ENCODE results near the gene LMBR1. TPM values are rescaled to one million over a fixed set of nuclear protein-coding genes. Genes with fewer than 3 reads are reported as not detected.

Gene LMBR1
- total and polyA plus RNA-seq, 3 donors from 2014 or later: 73.3 to 219 (median 218) TPM

DNA sequence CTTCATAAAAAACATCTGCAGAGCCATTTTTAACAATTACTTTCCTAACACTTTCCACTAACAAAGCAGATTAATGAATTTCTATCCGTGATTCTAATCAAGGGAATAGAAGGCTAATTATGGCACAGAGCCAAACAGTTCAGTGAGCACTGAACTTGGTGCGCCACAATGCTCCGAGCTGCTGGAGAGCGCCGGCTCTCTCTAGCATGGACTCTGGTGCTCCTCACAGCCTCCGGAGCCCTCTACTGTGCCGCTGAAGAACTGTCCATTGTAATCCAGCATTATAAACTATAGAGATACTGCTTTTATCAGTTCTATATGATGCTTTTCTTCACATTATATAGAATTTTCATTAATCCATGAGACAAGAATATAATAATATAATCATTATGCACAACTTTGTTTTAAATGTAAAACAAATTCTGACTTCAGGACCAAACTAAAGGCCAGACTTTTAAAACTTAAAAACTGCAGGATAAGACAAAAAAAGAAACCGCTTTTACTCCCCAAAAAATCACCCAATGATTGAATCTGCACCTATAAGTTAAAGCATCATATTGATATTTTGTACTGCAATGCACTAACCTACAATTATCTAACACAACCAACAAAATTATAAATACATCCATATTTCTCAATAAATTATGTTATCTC is 128.8 kb downstream of the LMBR1 start:
- H3K9me3 ChIP-seq: no peaks in the 10 kb centered on the region
- TF ChIP-seq, protein P1, sequence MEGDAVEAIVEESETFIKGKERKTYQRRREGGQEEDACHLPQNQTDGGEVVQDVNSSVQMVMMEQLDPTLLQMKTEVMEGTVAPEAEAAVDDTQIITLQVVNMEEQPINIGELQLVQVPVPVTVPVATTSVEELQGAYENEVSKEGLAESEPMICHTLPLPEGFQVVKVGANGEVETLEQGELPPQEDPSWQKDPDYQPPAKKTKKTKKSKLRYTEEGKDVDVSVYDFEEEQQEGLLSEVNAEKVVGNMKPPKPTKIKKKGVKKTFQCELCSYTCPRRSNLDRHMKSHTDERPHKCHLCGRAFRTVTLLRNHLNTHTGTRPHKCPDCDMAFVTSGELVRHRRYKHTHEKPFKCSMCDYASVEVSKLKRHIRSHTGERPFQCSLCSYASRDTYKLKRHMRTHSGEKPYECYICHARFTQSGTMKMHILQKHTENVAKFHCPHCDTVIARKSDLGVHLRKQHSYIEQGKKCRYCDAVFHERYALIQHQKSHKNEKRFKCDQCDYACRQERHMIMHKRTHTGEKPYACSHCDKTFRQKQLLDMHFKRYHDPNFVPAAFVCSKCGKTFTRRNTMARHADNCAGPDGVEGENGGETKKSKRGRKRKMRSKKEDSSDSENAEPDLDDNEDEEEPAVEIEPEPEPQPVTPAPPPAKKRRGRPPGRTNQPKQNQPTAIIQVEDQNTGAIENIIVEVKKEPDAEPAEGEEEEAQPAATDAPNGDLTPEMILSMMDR (IDR thresholded peaks at IDR 0.05): peak in 2 of 3 experiments; percentile 12 to 22
- TF ChIP-seq POLR2A (IDR thresholded peaks at IDR 0.05): no peak
- WGBS, 2 donors: 35 to 38% methylated on average over 8 of the region's 8 CpGs
- DNase-seq: peak; percentile 86
- no peak overlapping the region for H3K4me3 ChIP-seq
- H3K27me3 ChIP-seq: no peaks in the 10 kb centered on the region
- no peak overlapping the region for H3K27ac ChIP-seq
- no peaks in the 10 kb centered on the region for H3K36me3 ChIP-seq (ENCODE audit: low read depth, missing control alignments)
- H3K4me1 ChIP-seq: no peaks in the 10 kb centered on the region
- intact Hi-C loops (cut with DNase I; ENCODE audit: low total_unique reads): no loop called here

DNA sequence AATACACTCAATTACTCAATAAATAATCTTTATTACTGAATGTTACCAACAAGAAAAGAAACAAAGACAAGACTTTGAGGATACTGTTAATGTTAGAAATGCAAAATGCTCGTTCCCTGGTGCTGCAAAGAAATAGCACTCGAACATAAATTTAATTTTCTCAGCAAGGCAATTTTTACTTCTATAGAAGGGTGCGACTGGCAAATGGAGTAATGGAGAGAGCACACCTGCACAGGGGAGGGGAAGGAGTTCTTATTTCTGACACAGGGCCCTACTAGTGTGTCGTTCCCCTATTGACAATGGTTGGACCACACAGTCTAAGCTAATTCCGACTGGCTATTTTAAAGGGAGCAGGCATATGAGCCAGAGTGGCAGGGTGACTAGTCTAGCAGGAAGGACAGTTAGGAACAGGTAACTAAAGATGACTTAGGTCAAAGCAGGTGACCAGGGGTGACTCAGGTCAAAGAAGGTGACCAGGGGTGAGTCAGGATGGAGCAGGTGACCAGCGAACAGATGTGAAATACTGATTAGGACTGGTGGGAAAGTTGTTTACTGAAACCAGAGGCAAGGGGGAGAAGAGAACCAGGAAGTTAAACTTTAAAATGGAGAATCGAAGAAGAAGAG is 133.3 kb downstream of the LMBR1 start:
- no peak for TF ChIP-seq POLR2A (IDR thresholded peaks at IDR 0.05)
- TF ChIP-seq, protein P1 (IDR thresholded peaks at IDR 0.05): no peak
- Histone ChIP-seq H3K9me3 (no peaks in the 10 kb centered on the region), H3K4me3 (no peak overlapping the region), H3K27me3 (no peaks in the 10 kb centered on the region), H3K4me1 (no peaks in the 10 kb centered on the region), H3K36me3 (ENCODE audit: low read depth, missing control alignments) (no peaks in the 10 kb centered on the region), H3K27ac (no peak overlapping the region)
- 95% methylated on average over 7 of the region's 7 CpGs for WGBS, 2 donors
- intact Hi-C loops (cut with DNase I; ENCODE audit: low total_unique reads): no loop called here
- no peak for DNase-seq

DNA sequence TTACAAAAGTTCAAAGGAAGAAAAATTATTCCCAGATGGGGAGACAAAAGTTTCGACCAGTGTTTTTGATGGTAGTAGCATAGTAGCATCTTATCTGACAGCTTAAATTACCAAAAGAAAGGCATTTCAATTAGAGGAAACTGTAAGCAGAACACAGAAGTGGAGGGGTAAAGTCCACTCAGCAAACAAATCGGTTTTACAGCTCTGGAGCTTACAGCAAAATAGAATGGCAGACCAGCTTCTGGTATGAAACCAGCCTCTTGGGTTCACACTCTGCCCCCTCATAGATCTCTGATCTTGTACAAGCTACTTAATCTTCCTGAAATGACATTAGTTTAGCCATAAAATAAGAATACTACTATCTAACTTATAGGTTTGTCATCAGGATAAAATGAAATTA is 133.8 kb downstream of the LMBR1 start:
- no peak overlapping the region for H3K4me3 ChIP-seq
- 92 to 94% methylated on average over 2 of the region's 2 CpGs for WGBS, 2 donors
- no peaks in the 10 kb centered on the region for H3K9me3 ChIP-seq
- intact Hi-C loops (cut with DNase I; ENCODE audit: low total_unique reads): no loop called here
- H3K27ac ChIP-seq: no peak overlapping the region
- H3K27me3 ChIP-seq: no peaks in the 10 kb centered on the region
- no peak for DNase-seq
- H3K4me1 ChIP-seq: no peaks in the 10 kb centered on the region
- no peak for TF ChIP-seq POLR2A (IDR thresholded peaks at IDR 0.05)
- TF ChIP-seq, protein P1 (IDR thresholded peaks at IDR 0.05): no peak
- no peaks in the 10 kb centered on the region for H3K36me3 ChIP-seq (ENCODE audit: low read depth, missing control alignments)

DNA sequence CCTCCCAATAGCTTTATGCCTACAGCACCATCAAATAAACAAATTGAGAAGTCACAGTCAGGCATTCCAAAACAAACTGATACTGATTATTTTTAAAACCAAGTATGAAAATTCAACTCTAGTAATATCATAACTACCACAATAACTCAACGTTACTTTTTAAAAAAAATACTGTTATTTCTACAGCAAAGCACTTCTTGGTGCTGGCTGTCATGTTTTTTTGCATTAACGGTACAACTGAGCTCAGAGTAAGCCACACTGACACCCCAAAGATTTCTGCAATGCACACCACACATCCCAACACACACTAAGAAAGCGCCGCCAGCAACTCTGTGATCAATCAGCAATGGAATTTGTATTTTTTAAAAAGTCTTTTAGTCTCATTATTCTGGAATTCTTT is 138.8 kb downstream of the LMBR1 start:
- Histone ChIP-seq H3K4me1 (peaks cover 10% of the 10 kb centered on the region), H3K9me3 (no peaks in the 10 kb centered on the region), H3K27me3 (no peaks in the 10 kb centered on the region), H3K27ac (no peak overlapping the region), H3K4me3 (no peak overlapping the region), H3K36me3 (ENCODE audit: low read depth, missing control alignments) (no peaks in the 10 kb centered on the region)
- DNase-seq: no peak
- WGBS, 2 donors: 78 to 79% methylated on average over 4 of the region's 4 CpGs
- no peak for TF ChIP-seq POLR2A (IDR thresholded peaks at IDR 0.05)
- TF ChIP-seq, protein P1 (IDR thresholded peaks at IDR 0.05): no peak
- intact Hi-C loops (cut with DNase I; ENCODE audit: low total_unique reads): no loop called here

DNA sequence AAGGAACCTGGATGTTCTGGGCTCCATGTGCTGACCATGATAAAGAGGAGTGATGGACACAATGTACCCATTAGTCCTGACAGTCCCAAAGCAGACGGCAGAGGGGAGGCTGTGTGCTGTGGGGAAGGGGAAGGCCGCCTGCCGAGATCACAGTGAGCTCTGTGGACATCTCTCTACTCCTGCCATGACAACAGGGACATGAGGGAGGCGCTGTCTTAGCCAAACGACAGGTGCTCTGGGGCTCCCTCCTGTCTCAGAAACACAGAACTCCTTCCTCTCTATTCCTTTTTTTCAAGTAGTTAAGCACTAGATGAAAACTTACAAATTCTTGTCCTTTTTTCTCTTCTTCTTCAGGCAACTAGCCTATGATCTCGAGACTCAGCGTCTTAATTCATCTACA is 139.4 kb downstream of the LMBR1 start:
- H3K9me3 ChIP-seq: no peaks in the 10 kb centered on the region
- H3K27me3 ChIP-seq: no peaks in the 10 kb centered on the region
- H3K27ac ChIP-seq: no peak overlapping the region
- H3K4me3 ChIP-seq: no peak overlapping the region
- 59 to 74% methylated on average over 7 of the region's 7 CpGs for WGBS, 2 donors
- H3K4me1 ChIP-seq: peaks cover 10% of the 10 kb centered on the region
- TF ChIP-seq, protein P1 (IDR thresholded peaks at IDR 0.05): no peak
- TF ChIP-seq POLR2A (IDR thresholded peaks at IDR 0.05): no peak
- no peaks in the 10 kb centered on the region for H3K36me3 ChIP-seq (ENCODE audit: low read depth, missing control alignments)
- peak; percentile 28 for DNase-seq
- intact Hi-C loops (cut with DNase I; ENCODE audit: low total_unique reads): no loop called here

All from testis (tissue), 3 donors.